ENCODE data around the gene THPO.

Gene THPO

GRCh38 chr3:184414418-184415202 is 36.6 kb upstream of the THPO start:
- DNase-seq (ENCODE audit: low spot score), result no peak
- POLR2A ChIA-PET (ENCODE audit: low non-redundant PET), result interaction anchor here (0.6 kb wide), 1 partner anchor 127 kb away, joined by 5 read pairs; no protein-coding TSS in a partner anchor
- CTCF ChIA-PET, result interaction anchor here (0.8 to 2.9 kb wide), 4 partner anchors 43 to 99 kb away, joined by 3 to 13 read pairs (median 6); no protein-coding TSS in a partner anchor
- no peak for TF ChIP-seq CTCF (conservative IDR thresholded peaks at IDR 0.05; ENCODE audit: low read depth)
- no peak overlapping the region for H3K27ac ChIP-seq

GRCh38 chr3:184409946-184410500 is 32.0 kb upstream of the THPO start:
- DNase-seq (ENCODE audit: low spot score), result no peak
- CTCF ChIA-PET, result no interaction called here
- no peak for TF ChIP-seq CTCF (conservative IDR thresholded peaks at IDR 0.05; ENCODE audit: low read depth)
- POLR2A ChIA-PET (ENCODE audit: low non-redundant PET), result no interaction called here
- H3K27ac ChIP-seq, result no peak overlapping the region

GRCh38 chr3:184409331-184409926 is 31.4 kb upstream of the THPO start:
- no peak overlapping the region for H3K27ac ChIP-seq
- ChIA-PET CTCF (interaction anchor here (0.6 kb wide), 1 partner anchor 120 kb away, joined by 4 read pairs; no protein-coding TSS in a partner anchor), POLR2A (ENCODE audit: low non-redundant PET) (no interaction called here)
- DNase-seq (ENCODE audit: low spot score), result no peak
- TF ChIP-seq CTCF (conservative IDR thresholded peaks at IDR 0.05; ENCODE audit: low read depth), result no peak

GRCh38 chr3:184405075-184406030 is 27.3 kb upstream of the THPO start:
- no peak for TF ChIP-seq CTCF (conservative IDR thresholded peaks at IDR 0.05; ENCODE audit: low read depth)
- H3K27ac ChIP-seq, result no peak overlapping the region
- ChIA-PET CTCF (interaction anchor here (0.6 to 1.1 kb wide), 2 partner anchors 13 to 108 kb away, joined by 3 read pairs; no protein-coding TSS in a partner anchor), POLR2A (ENCODE audit: low non-redundant PET) (no interaction called here)
- no peak for DNase-seq (ENCODE audit: low spot score)

GRCh38 chr3:184399410-184399809 is 21.4 kb upstream of the THPO start:
- no peak for DNase-seq (ENCODE audit: low spot score)
- TF ChIP-seq CTCF (conservative IDR thresholded peaks at IDR 0.05; ENCODE audit: low read depth), result no peak
- no peak overlapping the region for H3K27ac ChIP-seq
- ChIA-PET CTCF (interaction anchor here (0.7 kb wide), 2 partner anchors 10 to 25 kb away, joined by 3 to 5 read pairs; no protein-coding TSS in a partner anchor), POLR2A (ENCODE audit: low non-redundant PET) (no interaction called here)

- CTCF ChIA-PET, result no interaction called here
- POLR2A ChIA-PET (ENCODE audit: low non-redundant PET), result no interaction called here
- no peak for DNase-seq (ENCODE audit: low spot score)
- H3K27ac ChIP-seq, result no peak overlapping the region
- TF ChIP-seq CTCF (conservative IDR thresholded peaks at IDR 0.05; ENCODE audit: low read depth), result no peak
Observed at GRCh38 chr3:184395320-184395660, 17.3 kb upstream of the THPO start.

All from RWPE1 (cell line).